OCI-LY3 (cell line): ENCODE data around the gene CLIP2.
A peak's percentile ranks its signal among the peaks of the same experiment; 100 is the strongest.
"Not testable (repeated sequence)": the region's sequence is repeated elsewhere in the genome, so short reads cannot be mapped to it uniquely, and the experiment has no call there.

Experiments
- H2AFZ ChIP-seq: fragments of 200-600, 300-600 bp; shearing (Covaris generic); 2 replicates; pipeline ENCODE4 v1.6.0; 2014; ENCODE audit warnings: antibody characterized with exemption, low read depth, low read length
- H3K27ac ChIP-seq: fragments of 200-600, 300-600 bp; sonication (generic); 2 replicates; pipeline ENCODE4 v1.5.1; 2014; ENCODE audit warnings: mild to moderate bottlenecking, low read length, moderate library complexity, mixed read lengths
- H3K27me3 ChIP-seq: fragments of 200-600, 300-600 bp; sonication (generic); 2 replicates; pipeline ENCODE4 v1.6.1; 2014; ENCODE audit warnings: low read depth, low read length, mixed read lengths
- H3K36me3 ChIP-seq: fragments of 200-600, 300-600 bp; sonication (generic); replicated peaks from 2 replicates; pipeline ENCODE3; 2014; ENCODE audit warnings: low read depth, low read length, mixed read lengths
- H3K4me1 ChIP-seq: fragments of 300-600, 200-600 bp; sonication (generic); 2 replicates; pipeline ENCODE4 v1.6.1; 2014; ENCODE audit warnings: low read length, mixed read lengths
- H3K4me2 ChIP-seq: fragments of 200-600, 300-600 bp; sonication (generic); 2 replicates; pipeline ENCODE4 v1.6.1; 2014; ENCODE audit warnings: low read length, mixed read lengths
- H3K4me3 ChIP-seq: fragments of 300-600, 200-600 bp; sonication (generic); 2 replicates; pipeline ENCODE4 v1.5.1; 2014; ENCODE audit warnings: antibody characterized with exemption, mild to moderate bottlenecking, low read length, moderate library complexity
- H3K79me2 ChIP-seq: fragments of 300-600, 200-600 bp; shearing (Covaris generic); 2 replicates; pipeline ENCODE4 v1.6.1; 2014; ENCODE audit warnings: mild to moderate bottlenecking, low read length, mixed read lengths
- H3K9ac ChIP-seq: fragments of 300-600, 200-600 bp; shearing (Covaris generic); 2 replicates; pipeline ENCODE4 v1.6.0; 2014; ENCODE audit warnings: mild to moderate bottlenecking, low read length, moderate library complexity
- H3K9me3 ChIP-seq: fragments of 200-600, 300-600 bp; shearing (Covaris generic); 2 replicates; pipeline ENCODE4 v1.6.1; 2014; ENCODE audit warnings: low read length, mixed read lengths; ENCODE audit not compliant: insufficient read depth
- H4K20me1 ChIP-seq: fragments of 200-600, 300-600 bp; sonication (generic); 2 replicates; pipeline ENCODE4 v1.6.1; 2016; ENCODE audit warnings: low read length, mixed read lengths; ENCODE audit not compliant: insufficient read depth
- CTCF ChIP-seq: fragments of 200-600, 300-600 bp; sonication (generic); IDR thresholded peaks from 2 replicates; pipeline ENCODE4 v1.5.1; 2014; ENCODE audit warnings: antibody characterized with exemption, low read length, low read depth
- EZH2phosphoT487 ChIP-seq: fragments of 200-600 bp; shearing (Covaris generic); IDR thresholded peaks from 2 replicates; pipeline ENCODE4 v1.6.1; 2018; ENCODE audit warnings: antibody characterized with exemption, mixed run types, low read depth

CLIP2 gene

GRCh38 chr7:74254129-74254857, 34.9 kb upstream of the CLIP2 start, which contains the start of gene RFC2:
RFC2 (minus strand) TSS chr7:74254399; CDS start chr7:74254383, 16 bp downstream.
- Histone ChIP-seq H3K9me3 (no peaks in the 10 kb centered on the region), H3K79me2 (peaks cover 44% of the 10 kb centered on the region), H4K20me1 (no peaks in the 10 kb centered on the region), H2AFZ (peak within 1 kb of the TSS; percentile 61; the same call in 1 of the 2 replicates), H3K27ac (peak within 1 kb of the TSS; percentile 70), H3K27me3 (no peaks in the 10 kb centered on the region), H3K9ac (peak within 1 kb of the TSS; percentile 98), H3K36me3 (peaks cover 18% of the 10 kb centered on the region), H3K4me2 (peak within 1 kb of the TSS; percentile 83), H3K4me1 (peaks cover 13% of the 10 kb centered on the region), H3K4me3 (peak within 1 kb of the TSS; percentile 94)
- TF ChIP-seq EZH2phosphoT487, result no peak
- no peak for TF ChIP-seq CTCF

- no peaks in the 10 kb centered on the region for H3K9me3 ChIP-seq
- no peak for TF ChIP-seq EZH2phosphoT487
- no peak for TF ChIP-seq CTCF
- peaks cover 14% of the 10 kb centered on the region for H3K36me3 ChIP-seq
- H3K4me1 ChIP-seq, result peaks cover 13% of the 10 kb centered on the region
- H3K27me3 ChIP-seq, result no peaks in the 10 kb centered on the region
- H3K9ac ChIP-seq, result peak overlapping the region; percentile 98
- peak overlapping the region; percentile 55; the same call in 1 of the 2 replicates for H2AFZ ChIP-seq
- peaks cover 44% of the 10 kb centered on the region for H3K79me2 ChIP-seq
- no peaks in the 10 kb centered on the region for H4K20me1 ChIP-seq
- H3K4me2 ChIP-seq, result peak overlapping the region; percentile 65
- H3K27ac ChIP-seq, result peak overlapping the region; percentile 52
- H3K4me3 ChIP-seq, result peak overlapping the region; percentile 94
Measured at GRCh38 chr7:74254858-74255379, 34.3 kb upstream of the CLIP2 start.

GRCh38 chr7:74255461-74255860, 33.7 kb upstream of the CLIP2 start:
- peaks cover 39% of the 10 kb centered on the region for H3K79me2 ChIP-seq
- H2AFZ ChIP-seq, H4K20me1 ChIP-seq, H3K36me3 ChIP-seq, H3K27ac ChIP-seq, H3K9ac ChIP-seq, H3K9me3 ChIP-seq, H3K27me3 ChIP-seq: not testable (repeated sequence)
- peak overlapping the region; percentile 65 for H3K4me2 ChIP-seq
- peaks cover 13% of the 10 kb centered on the region for H3K4me1 ChIP-seq
- H3K4me3 ChIP-seq, result peak overlapping the region; percentile 94

GRCh38 chr7:74256491-74257408, 32.5 kb upstream of the CLIP2 start:
- Histone ChIP-seq H3K27me3 (no peaks in the 10 kb centered on the region), H3K36me3 (peaks cover 3% of the 10 kb centered on the region), H3K9me3 (no peaks in the 10 kb centered on the region), H3K9ac (no peak overlapping the region), H3K27ac (no peak overlapping the region), H3K4me2 (no peak overlapping the region), H3K79me2 (peaks cover 32% of the 10 kb centered on the region), H3K4me1 (peaks cover 13% of the 10 kb centered on the region), H3K4me3 (no peak overlapping the region), H4K20me1 (no peaks in the 10 kb centered on the region), H2AFZ (no peak overlapping the region)
- TF ChIP-seq EZH2phosphoT487 (no peak), CTCF (no peak)
